GM19328 (cell line): ENCODE data around the gene GPR17.

Experiments used
- ATAC-seq: cut with Tn5 transposase; IDR thresholded peaks from one replicate; pipeline ENCODE4 v1.9.1; 2021; ENCODE audit warnings: mild to moderate bottlenecking, moderate library complexity; ENCODE audit not compliant: unreplicated experiment

The GPR17 gene

DNA sequence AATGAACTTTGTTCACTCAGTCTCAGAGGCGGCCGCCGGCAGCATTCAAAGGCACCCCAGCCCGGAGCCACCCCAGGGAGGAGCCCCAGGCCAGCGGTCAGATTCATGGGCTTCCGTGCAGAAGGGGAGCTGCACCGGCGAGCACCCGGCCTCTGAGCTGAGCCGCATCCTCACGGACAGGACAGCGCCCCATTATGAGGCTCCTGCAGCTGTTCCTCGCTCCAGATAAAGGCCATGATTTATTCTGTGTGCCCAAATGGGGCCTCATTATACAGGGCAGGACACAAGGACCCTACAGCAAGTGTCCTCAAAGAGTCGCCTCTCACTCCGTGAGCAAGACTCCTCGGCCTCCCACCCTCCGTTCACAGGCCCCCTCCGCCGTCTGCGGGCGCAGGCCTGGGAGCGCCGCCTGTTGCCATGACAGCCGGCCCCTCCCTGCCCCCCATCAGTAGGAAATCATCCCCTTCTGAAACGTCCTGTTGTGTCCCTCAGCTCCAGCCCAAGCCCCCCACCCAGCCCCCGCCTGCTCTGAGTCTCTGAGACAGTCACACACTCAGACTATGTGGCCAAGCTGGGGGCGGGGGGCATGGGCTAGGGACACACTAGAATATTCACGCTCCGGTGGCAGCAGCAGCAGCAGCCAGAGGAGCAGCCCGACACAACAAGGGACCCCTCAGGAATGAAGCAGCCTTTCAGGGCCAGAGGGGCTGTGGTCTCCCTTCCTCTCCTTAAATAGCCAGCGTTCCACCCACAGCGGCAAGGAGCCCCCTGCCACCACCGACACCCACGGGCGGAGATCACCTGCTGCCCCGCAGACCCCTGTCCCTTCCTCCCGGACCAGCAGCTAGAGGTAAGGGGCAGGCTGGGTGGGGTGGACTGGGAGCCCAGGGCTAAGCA lies at the start of gene GPR17:
Gene GPR17, plus strand, starts transcription at position 759 of the 897 bp plus-strand sequence. CDS start 4,583 bp downstream, outside the sequence.
- ATAC-seq = no peak

DNA sequence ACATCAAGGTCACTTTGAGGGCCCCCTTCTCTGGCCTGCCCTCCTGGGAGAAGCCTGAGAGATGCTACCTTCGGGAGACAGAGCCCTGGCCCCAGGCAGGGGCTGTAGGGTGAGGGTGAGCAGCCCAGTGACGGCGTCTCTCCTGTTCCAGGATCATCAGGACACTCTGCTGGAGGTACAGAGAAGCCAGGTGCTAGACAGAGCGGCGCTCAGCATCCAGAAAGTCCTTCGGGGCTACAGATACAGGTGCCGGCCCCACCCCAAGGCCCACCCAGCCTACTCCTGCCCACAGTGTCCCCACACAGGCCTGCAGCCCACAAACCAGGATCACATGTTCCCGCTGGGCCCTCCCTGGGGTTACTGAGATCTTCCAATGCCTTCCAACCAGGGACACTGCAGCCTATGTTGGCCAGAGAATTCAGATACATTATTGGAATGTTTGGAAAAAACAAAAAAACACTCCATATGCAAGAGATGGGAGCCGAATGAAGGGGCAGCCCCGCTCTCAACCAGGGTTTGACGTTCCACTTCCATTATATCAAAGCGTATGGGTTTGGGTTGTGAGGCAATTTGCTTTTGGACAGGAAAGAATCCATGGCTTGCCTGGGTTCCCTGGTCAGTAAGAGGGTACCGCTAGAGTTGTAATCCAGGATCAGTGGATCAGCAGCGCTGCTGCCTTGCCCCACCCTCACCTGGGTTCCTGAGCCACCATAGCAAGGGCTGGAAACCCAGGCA lies 49.5 kb upstream of the GPR17 start:
- ATAC-seq = no peak

DNA sequence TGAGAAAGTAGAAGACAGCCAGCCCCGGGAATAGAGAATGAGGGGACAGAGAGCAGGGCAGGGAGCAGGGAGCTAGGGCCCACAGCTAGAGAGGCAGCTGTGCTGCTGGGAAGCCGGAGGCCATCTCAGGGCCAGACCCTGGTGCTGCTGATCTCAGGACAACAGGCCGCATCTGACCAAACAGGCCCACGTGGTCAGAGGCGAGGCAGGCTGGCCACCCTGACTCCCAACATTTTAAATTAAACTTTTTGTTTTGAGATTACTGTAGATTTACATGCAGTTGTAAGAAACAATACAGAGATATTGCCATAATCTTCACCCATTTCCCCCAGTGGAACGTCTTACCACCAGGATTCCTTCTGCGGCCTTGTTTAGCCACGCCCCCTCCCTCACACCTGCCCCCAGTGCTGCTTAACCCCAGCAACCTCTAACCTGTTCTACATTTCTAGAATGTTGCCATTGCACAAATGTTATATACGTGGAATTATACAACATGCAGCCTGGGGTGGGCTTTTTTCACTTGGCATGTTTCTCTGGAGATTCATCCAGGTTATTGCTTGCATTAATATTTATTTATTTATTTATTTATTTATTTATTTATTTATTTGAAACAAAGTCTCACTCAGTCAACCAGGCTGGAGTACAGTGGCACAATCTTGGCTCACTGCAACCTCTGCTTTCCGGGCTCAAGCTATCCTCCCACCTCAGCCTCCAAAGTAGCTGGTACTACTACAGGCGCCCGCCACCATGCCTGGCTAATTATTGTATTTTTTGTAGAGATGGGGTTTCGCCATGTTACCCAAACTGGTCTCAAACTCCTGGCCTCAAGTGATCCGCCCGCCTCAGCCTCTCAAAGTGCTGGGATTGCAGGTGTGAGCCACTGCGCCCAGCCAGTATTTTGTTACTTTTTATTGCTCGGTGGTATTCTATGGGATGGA lies 48.6 kb upstream of the GPR17 start:
- no peak for ATAC-seq

GRCh38 chr2:127597984-127598380 lies 48.0 kb upstream of the GPR17 start:
- ATAC-seq = no peak

- ATAC-seq = no peak
Measured at GRCh38 chr2:127598711-127599110, 47.2 kb upstream of the GPR17 start.

DNA sequence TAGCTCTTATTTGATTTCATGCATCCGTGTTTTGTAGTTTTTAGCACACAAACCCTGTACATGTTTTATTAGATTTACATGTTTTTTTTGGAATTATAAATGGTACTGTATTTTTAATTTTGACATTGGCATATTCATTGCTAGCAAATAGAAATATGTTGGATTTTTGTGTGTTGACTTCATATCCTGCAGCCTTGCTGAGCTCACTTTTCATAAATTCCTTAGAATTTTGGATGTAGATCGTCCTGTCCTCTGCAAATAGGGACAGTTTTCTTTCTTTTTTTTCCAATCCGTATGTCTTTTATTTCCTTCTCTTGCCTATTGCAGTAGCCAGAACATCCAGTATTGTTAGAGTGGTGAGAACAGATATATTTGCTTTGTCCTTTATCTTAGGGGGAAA lies 46.7 kb upstream of the GPR17 start:
- ATAC-seq = no peak

DNA sequence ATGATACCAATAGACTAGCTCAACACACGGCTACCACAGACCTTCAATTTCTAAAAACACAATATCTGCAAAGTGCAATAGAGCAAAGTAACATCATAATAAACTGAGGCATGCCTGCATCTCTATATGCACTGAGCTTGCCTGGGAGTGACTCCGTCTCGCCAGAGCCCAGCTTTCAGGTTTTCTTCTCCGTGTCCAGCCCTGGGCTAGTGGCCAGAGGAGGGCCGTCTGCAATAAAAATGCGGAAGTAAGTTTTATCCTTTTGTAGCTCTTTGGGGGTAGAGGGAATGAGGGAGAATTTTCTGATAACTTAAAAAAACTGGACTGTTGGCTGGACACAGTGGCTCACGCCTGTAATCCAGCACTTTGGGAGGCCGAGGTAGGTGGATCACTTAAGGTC lies 41.0 kb upstream of the GPR17 start:
- ATAC-seq = no peak

DNA sequence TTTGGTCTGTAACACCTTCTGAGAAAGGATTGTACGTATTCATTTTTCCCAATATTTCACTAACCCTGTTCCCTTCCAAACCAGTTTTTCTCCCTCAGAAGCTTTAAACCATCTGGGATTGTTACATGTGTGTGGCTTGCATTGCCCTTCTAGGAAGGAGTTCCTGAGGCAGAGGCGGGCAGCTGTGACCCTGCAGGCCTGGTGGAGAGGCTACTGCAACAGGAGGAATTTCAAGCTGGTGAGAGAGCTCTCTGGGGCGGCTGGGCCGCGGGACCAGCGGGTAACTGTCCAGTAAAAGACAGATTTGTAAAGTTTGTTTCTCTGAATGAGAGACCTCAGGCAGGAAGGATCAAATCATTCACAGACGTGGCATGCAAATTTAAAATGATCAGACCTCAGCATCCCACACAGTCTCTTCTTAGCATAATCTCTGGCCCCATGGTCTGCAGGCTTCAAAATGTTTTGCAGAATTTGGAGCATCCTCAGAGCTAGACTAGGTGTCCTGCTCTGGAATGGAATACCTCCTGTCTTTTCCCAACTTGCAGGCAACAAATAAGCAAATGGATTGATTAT lies 40.2 kb upstream of the GPR17 start:
- no peak for ATAC-seq

GRCh38 chr2:127606625-127607398 lies 39.1 kb upstream of the GPR17 start:
- no peak for ATAC-seq

DNA sequence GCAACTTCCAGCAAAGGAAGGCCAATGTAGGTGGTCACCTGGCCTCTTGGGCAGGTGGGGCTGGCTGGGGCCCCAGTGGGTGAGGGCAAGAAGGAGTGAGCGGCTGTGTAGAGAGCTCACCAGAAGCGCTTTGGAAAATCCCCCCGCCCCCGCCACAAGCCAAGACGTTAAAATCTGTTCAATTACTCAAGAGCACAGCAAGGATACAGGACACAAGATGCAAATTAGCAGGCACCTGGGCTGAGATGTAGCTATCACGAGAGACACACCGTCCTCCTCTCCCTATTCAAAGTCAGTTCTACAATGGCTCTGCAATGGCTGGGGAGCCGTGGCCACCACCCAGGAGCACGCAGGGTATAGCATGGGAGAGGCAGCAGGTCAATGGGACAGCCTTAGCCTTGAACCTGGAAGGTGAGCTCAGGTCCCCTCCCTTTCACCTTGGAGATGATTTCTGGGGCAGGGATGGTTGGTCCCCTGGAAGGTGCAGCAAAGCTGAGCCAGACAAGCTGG lies 38.5 kb upstream of the GPR17 start:
- ATAC-seq = no peak

- no peak for ATAC-seq
Measured at GRCh38 chr2:127608061-127609030, 37.6 kb upstream of the GPR17 start.

GRCh38 chr2:127609031-127609751 lies 36.8 kb upstream of the GPR17 start:
- ATAC-seq = no peak

DNA sequence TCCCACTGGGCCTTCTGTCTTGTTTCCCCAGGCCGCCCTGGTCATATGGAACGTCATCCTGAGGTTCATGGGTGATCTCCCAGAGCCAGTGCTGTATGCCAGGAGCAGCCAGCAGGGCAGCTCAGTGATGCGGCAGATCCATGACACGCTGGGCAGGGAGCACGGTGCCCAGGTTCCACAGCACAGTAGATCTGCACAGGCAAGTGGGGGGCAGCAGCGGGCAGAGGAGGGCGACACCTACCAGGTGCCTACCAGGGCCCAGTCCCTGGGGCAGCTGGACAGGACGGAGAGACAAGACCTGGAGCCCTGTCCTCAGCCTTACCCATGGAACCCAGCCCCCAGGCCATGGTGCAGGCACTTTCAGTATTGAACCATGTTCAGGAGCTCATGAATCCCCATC lies 36.1 kb upstream of the GPR17 start:
- no peak for ATAC-seq

- ATAC-seq = no peak
Measured at GRCh38 chr2:127610561-127610960, 35.4 kb upstream of the GPR17 start.

DNA sequence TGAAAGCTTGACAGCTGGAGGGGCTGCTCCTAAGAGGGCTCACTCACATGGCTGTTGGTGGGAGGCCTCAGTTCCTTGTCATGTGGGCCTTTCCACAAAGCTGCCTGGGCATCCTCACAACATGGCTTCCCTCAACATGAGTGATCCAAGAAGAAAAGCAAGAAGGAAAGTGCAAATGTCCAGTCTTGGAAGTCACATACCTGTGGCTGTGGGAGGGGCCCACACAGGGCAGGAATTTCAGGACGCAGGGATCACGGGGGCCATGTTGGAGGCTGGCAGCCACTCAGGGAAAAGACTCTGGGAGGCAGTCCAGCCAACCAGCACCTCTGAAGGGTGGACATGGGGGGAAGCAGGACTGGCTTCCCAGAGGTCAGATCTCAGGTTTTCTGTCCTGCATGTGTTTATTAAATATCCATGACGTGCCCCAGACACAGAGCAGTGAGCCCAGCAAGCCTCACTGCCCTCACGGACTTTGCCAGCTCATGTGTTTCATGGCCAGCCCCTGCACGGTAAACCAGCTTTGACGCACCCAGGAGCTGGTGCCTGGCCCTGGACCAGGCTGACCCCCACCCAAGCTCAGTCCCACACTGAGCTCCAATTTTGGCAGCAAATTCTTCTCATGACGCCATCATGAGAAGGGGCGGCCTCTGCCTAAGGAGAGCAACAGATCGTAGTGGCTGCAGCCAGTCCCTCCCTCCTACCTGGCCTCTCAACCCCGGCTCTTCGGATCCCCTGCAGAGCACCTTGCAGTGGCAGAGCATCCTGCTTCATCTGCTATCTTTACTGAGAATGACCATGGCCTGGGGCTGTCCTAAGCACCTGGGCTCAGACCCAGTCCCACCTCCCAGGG lies 34.7 kb upstream of the GPR17 start:
- no peak for ATAC-seq

GRCh38 chr2:127612111-127612822 lies 33.7 kb upstream of the GPR17 start:
- no peak for ATAC-seq
